AG04450 (cell line): ENCODE results near the gene OR10H1. TPM values are rescaled to one million over a fixed set of nuclear protein-coding genes. Genes with fewer than 3 reads are reported as not detected.

Experiments
- CTCF ChIA-PET: fragments of 300-600, 350-600 bp; formaldehyde crosslinking; extraction: SDS; loops from one replicate; lab custom pipeline; 2022; ENCODE audit warnings: antibody characterized with exemption, inconsistent platforms; lab: Charles Lee
- POLR2A ChIA-PET: fragments of 350-600 bp; formaldehyde crosslinking; extraction: SDS; loops from one replicate; lab custom pipeline; 2021; ENCODE audit warnings: antibody characterized with exemption, inconsistent platforms; lab: Yijun Ruan, JAX
- DNase-seq: peaks from one replicate; pipeline ENCODE4 v3.0.0-alpha.2; 2011; ENCODE audit warnings: low read depth, low spot score
- H3K27ac ChIP-seq: one replicate; pipeline ENCODE4 v1.5.1; 2012; ENCODE audit warnings: low read depth, low read length, control low read depth
- H3K27me3 ChIP-seq: one replicate; pipeline ENCODE4 v1.6.0; 2012; ENCODE audit warnings: low read length; ENCODE audit not compliant: control insufficient read depth, insufficient read depth
- H3K4me3 ChIP-seq: 2 replicates; pipeline ENCODE4 v1.5.1; 2011; ENCODE audit warnings: mild to moderate bottlenecking, low read depth, low read length, control low read depth
- H3K9me3 ChIP-seq: 2 replicates; pipeline ENCODE4 v1.5.1; 2012; ENCODE audit warnings: low read length; ENCODE audit not compliant: control insufficient read depth, insufficient read depth
- polyA minus RNA-seq: library from RNA; depleted of rRNA, polyadenylated mRNA; stranded (reverse); fragments of >200 nt; gene quantifications from 2 replicates; pipeline ENCODE4 v1.2.3, GENCODE V29; 2011; rRNA and poly(A)+ RNA removed
- polyA plus RNA-seq: library from polyadenylated mRNA; depleted of rRNA; stranded (reverse); fragments of >200 nt; gene quantifications from 2 replicates; pipeline ENCODE4 v1.2.3, GENCODE V29; 2011; rRNA removed
- TF ChIP-seq, protein P1 (sequence below): IDR thresholded peaks from 2 replicates; pipeline ENCODE4 v1.5.1; 2011; ENCODE audit warnings: low read depth, low read length, control low read depth, inconsistent platforms

The OR10H1 gene, protein sequence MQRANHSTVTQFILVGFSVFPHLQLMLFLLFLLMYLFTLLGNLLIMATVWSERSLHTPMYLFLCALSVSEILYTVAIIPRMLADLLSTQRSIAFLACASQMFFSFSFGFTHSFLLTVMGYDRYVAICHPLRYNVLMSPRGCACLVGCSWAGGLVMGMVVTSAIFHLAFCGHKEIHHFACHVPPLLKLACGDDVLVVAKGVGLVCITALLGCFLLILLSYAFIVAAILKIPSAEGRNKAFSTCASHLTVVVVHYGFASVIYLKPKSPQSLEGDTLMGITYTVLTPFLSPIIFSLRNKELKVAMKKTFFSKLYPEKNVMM
- polyA plus RNA-seq (not detected in 2 replicates), polyA minus RNA-seq (not detected in 2 replicates)

DNA sequence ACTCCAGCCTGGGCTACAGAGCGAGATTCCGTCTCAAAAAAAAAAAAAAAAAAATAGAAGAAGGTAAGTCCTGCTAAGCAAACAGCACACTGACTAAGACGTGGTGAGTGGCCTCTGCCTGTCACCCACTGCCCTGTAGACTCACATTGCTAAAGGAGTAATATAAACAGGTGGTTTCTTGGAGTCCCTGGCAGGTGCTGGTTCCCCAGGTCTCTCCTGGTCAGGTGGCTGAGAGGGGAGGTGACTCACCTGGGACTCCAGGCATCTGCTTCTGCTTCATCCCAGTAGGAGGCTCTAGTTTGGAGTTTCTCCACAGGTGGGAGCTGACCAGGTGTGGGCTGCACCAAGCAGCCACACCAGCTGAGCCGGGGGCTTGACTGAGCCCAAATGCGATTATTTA lies at the start of gene OR10H1:
Gene OR10H1 (minus strand): TSS at position 359 of the 400 bp plus-strand sequence. CDS start 7,627 bp downstream, outside the sequence.
- Histone ChIP-seq H3K9me3 (peaks cover 4% of the 10 kb centered on the region; the same call in 1 of the 2 replicates), H3K27ac (no peak within 1 kb of the TSS), H3K27me3 (no peaks in the 10 kb centered on the region), H3K4me3 (no peak within 1 kb of the TSS)
- DNase-seq: no peak
- CTCF ChIA-PET: no interaction called here
- POLR2A ChIA-PET: no interaction called here
- TF ChIP-seq, protein P1, sequence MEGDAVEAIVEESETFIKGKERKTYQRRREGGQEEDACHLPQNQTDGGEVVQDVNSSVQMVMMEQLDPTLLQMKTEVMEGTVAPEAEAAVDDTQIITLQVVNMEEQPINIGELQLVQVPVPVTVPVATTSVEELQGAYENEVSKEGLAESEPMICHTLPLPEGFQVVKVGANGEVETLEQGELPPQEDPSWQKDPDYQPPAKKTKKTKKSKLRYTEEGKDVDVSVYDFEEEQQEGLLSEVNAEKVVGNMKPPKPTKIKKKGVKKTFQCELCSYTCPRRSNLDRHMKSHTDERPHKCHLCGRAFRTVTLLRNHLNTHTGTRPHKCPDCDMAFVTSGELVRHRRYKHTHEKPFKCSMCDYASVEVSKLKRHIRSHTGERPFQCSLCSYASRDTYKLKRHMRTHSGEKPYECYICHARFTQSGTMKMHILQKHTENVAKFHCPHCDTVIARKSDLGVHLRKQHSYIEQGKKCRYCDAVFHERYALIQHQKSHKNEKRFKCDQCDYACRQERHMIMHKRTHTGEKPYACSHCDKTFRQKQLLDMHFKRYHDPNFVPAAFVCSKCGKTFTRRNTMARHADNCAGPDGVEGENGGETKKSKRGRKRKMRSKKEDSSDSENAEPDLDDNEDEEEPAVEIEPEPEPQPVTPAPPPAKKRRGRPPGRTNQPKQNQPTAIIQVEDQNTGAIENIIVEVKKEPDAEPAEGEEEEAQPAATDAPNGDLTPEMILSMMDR: no peak

DNA sequence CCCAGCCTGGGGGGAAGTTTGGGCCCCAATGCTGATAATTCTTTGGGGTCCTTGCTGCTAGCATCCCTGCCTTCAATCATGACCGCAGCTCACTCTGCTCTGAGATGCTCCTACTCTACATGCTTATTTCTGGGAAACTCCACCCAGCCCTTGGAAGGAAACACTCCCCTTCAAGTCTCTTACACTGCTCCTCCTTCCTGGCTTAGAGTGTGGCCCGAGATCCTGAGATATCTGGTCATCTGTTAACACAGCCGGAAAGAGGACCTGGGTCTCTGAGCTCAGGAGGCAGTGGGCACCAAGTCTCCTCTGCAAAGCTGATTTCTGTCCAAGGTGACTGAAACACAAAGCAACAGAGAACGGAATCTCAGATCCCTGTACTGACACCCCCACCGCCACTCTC lies 49.4 kb upstream of the OR10H1 start:
- ChIA-PET POLR2A (no interaction called here), CTCF (no interaction called here)
- Histone ChIP-seq H3K27ac (no peak overlapping the region), H3K9me3 (peaks cover 9% of the 10 kb centered on the region), H3K4me3 (no peak overlapping the region), H3K27me3 (no peaks in the 10 kb centered on the region)
- DNase-seq: no peak
- TF ChIP-seq, protein P1: no peak

GRCh38 chr19:15863272-15863671 lies 47.8 kb upstream of the OR10H1 start:
- H3K27me3 ChIP-seq: no peaks in the 10 kb centered on the region
- H3K27ac ChIP-seq: no peak overlapping the region
- TF ChIP-seq, protein P1: no peak
- peaks cover 9% of the 10 kb centered on the region for H3K9me3 ChIP-seq
- DNase-seq: no peak
- ChIA-PET CTCF (no interaction called here), POLR2A (no interaction called here)
- no peak overlapping the region for H3K4me3 ChIP-seq

DNA sequence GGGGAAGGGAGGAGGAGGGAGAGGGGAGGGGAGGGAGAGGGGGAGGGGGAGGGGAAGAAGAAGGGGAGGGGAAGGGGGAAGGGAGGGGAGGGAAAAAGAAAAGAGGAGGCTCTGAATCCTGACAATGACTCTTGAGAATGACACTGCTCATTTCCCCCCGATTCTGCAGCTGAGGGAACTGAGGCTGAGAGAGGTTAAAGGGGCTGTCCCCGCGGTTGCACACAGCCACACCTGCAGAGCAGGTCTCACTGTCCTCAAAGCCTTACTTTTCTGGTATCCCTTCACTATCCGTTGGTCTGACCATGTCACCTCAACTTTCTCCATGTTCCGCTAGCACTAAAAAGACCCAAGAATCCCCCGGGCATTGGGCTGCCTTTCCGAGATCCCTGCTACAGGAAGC lies 47.0 kb upstream of the OR10H1 start:
- DNase-seq: no peak
- no peak overlapping the region for H3K4me3 ChIP-seq
- TF ChIP-seq, protein P1: no peak
- CTCF ChIA-PET: no interaction called here
- H3K27ac ChIP-seq: no peak overlapping the region
- peaks cover 9% of the 10 kb centered on the region for H3K9me3 ChIP-seq
- POLR2A ChIA-PET: no interaction called here
- H3K27me3 ChIP-seq: no peaks in the 10 kb centered on the region

GRCh38 chr19:15860522-15860921 lies 45.1 kb upstream of the OR10H1 start:
- no peak for DNase-seq
- Histone ChIP-seq H3K9me3 (peaks cover 9% of the 10 kb centered on the region), H3K27me3 (no peaks in the 10 kb centered on the region), H3K4me3 (no peak overlapping the region), H3K27ac (no peak overlapping the region)
- CTCF ChIA-PET: no interaction called here
- TF ChIP-seq, protein P1: no peak
- POLR2A ChIA-PET: no interaction called here
